Right kidney (tissue), 1 donor: Measurements from ENCODE around the gene TRPC4.

Source experiments
- DNase-seq: peaks from one replicate; pipeline ENCODE4 v3.0.0-alpha.2; 2016

Gene TRPC4

GRCh38 chr13:37657134-37657533 is 212.4 kb downstream of the TRPC4 start:
- DNase-seq, result no peak

GRCh38 chr13:37656247-37656940 is 213.2 kb downstream of the TRPC4 start:
- no peak for DNase-seq

GRCh38 chr13:37652596-37652995 is 217.0 kb downstream of the TRPC4 start:
- no peak for DNase-seq

- DNase-seq, result no peak
Measured at GRCh38 chr13:37651891-37652290, 217.7 kb downstream of the TRPC4 start.

- no peak for DNase-seq
Measured at GRCh38 chr13:37648609-37649008, 221.0 kb downstream of the TRPC4 start.

- no peak for DNase-seq
Measured at GRCh38 chr13:37647031-37647650, 222.4 kb downstream of the TRPC4 start.

GRCh38 chr13:37646531-37646930 is 223.0 kb downstream of the TRPC4 start:
- no peak for DNase-seq

- peak; percentile 12 for DNase-seq
Measured at GRCh38 chr13:37645181-37645740, 224.3 kb downstream of the TRPC4 start.

GRCh38 chr13:37641391-37641790 is 228.2 kb downstream of the TRPC4 start:
- DNase-seq, result no peak

GRCh38 chr13:37640499-37640898 is 229.1 kb downstream of the TRPC4 start:
- DNase-seq, result no peak

- DNase-seq, result no peak
Measured at GRCh38 chr13:37636701-37637100, 232.9 kb downstream of the TRPC4 start.

GRCh38 chr13:37632294-37632693 is 237.3 kb downstream of the TRPC4 start:
- DNase-seq, result no peak

- no peak for DNase-seq
Measured at GRCh38 chr13:37627428-37627827, 242.1 kb downstream of the TRPC4 start.

- DNase-seq, result no peak
Measured at GRCh38 chr13:37621811-37622361, 247.7 kb downstream of the TRPC4 start.

GRCh38 chr13:37618554-37618953 is 251.0 kb downstream of the TRPC4 start:
- no peak for DNase-seq

- DNase-seq, result no peak
Measured at GRCh38 chr13:37617173-37617572, 252.4 kb downstream of the TRPC4 start.

GRCh38 chr13:37616131-37616530 is 253.4 kb downstream of the TRPC4 start:
- DNase-seq, result no peak

GRCh38 chr13:37615276-37615675 is 254.3 kb downstream of the TRPC4 start:
- no peak for DNase-seq

- DNase-seq, result no peak
Measured at GRCh38 chr13:37613638-37614037, 255.9 kb downstream of the TRPC4 start.

GRCh38 chr13:37613236-37613635 is 256.3 kb downstream of the TRPC4 start:
- no peak for DNase-seq

- DNase-seq, result no peak
Measured at GRCh38 chr13:37608750-37609339, 260.7 kb downstream of the TRPC4 start.

- DNase-seq, result no peak
Measured at GRCh38 chr13:37602733-37603381, 266.7 kb downstream of the TRPC4 start.
